GM21723 (cell line): ENCODE results near the gene UTP25.
A peak's percentile ranks its signal among the peaks of the same experiment; 100 is the strongest.
"Not testable (repeated sequence)": the region's sequence is repeated elsewhere in the genome, so short reads cannot be mapped to it uniquely, and the experiment has no call there.

Experiments used
- ATAC-seq: cut with Tn5 transposase; IDR thresholded peaks from one replicate; pipeline ENCODE4 v1.9.1; 2021; ENCODE audit warnings: mild to moderate bottlenecking, moderate library complexity; ENCODE audit not compliant: unreplicated experiment

Gene UTP25

GRCh38 chr1:209827384-209828262 is at the start of gene UTP25:
UTP25 (plus strand) TSS chr1:209827972; CDS start chr1:209828064, 92 bp downstream.
- ATAC-seq, result peak; percentile 92

- ATAC-seq, result no peak
Observed at GRCh38 chr1:209778102-209778501, 49.7 kb upstream of the UTP25 start.

GRCh38 chr1:209780268-209780667 is 47.5 kb upstream of the UTP25 start:
- ATAC-seq, result no peak

GRCh38 chr1:209783386-209783785 is 44.4 kb upstream of the UTP25 start:
- no peak for ATAC-seq

- peak; percentile 99 for ATAC-seq
Observed at GRCh38 chr1:209784265-209785169, 43.3 kb upstream of the UTP25 start, which contains the start of gene C1orf74. C1orf74 (minus strand) TSS chr1:209784559; CDS start chr1:209783634, 925 bp downstream.

GRCh38 chr1:209785592-209785991 is 42.2 kb upstream of the UTP25 start:
- no peak for ATAC-seq

GRCh38 chr1:209786146-209786545 is 41.6 kb upstream of the UTP25 start:
- no peak for ATAC-seq

GRCh38 chr1:209787551-209787950 is 40.2 kb upstream of the UTP25 start:
- no peak for ATAC-seq

GRCh38 chr1:209789245-209789644 is 38.5 kb upstream of the UTP25 start:
- ATAC-seq, result no peak

GRCh38 chr1:209790286-209791193 is 37.2 kb upstream of the UTP25 start:
- no peak for ATAC-seq

GRCh38 chr1:209791920-209792319 is 35.9 kb upstream of the UTP25 start:
- no peak for ATAC-seq

GRCh38 chr1:209793711-209794110 is 34.1 kb upstream of the UTP25 start:
- not testable (repeated sequence) for ATAC-seq

GRCh38 chr1:209797978-209798639 is 29.7 kb upstream of the UTP25 start:
- ATAC-seq, result no peak

- ATAC-seq, result no peak
Observed at GRCh38 chr1:209800984-209801834, 26.6 kb upstream of the UTP25 start.

- no peak for ATAC-seq
Observed at GRCh38 chr1:209802117-209802779, 25.5 kb upstream of the UTP25 start.

- no peak for ATAC-seq
Observed at GRCh38 chr1:209802780-209803152, 25.0 kb upstream of the UTP25 start.

- ATAC-seq, result no peak
Observed at GRCh38 chr1:209803568-209803967, 24.2 kb upstream of the UTP25 start.

GRCh38 chr1:209805341-209805781 is 22.4 kb upstream of the UTP25 start:
- no peak for ATAC-seq
